HG03469 (cell line): ENCODE results near the gene HDAC4.

Experiments used
- ATAC-seq: cut with Tn5 transposase; IDR thresholded peaks from one replicate; pipeline ENCODE4 v1.9.1; 2021; ENCODE audit warnings: mild to moderate bottlenecking, moderate library complexity, moderate number of reproducible peaks; ENCODE audit not compliant: unreplicated experiment

Gene HDAC4

GRCh38 chr2:239244625-239245024, 156.2 kb downstream of the HDAC4 start:
- ATAC-seq, result no peak

GRCh38 chr2:239241431-239241960, 159.3 kb downstream of the HDAC4 start:
- no peak for ATAC-seq

GRCh38 chr2:239240414-239240881, 160.4 kb downstream of the HDAC4 start:
- ATAC-seq, result no peak

- no peak for ATAC-seq
Measured at GRCh38 chr2:239239607-239240413, 161.0 kb downstream of the HDAC4 start.

- ATAC-seq, result no peak
Measured at GRCh38 chr2:239238839-239239606, 161.8 kb downstream of the HDAC4 start.

GRCh38 chr2:239238381-239238780, 162.4 kb downstream of the HDAC4 start:
- no peak for ATAC-seq

- ATAC-seq, result no peak
Measured at GRCh38 chr2:239236808-239237205, 164.0 kb downstream of the HDAC4 start.

GRCh38 chr2:239236043-239236807, 164.6 kb downstream of the HDAC4 start:
- ATAC-seq, result no peak

GRCh38 chr2:239235311-239235710, 165.5 kb downstream of the HDAC4 start:
- no peak for ATAC-seq

GRCh38 chr2:239234191-239235175, 166.3 kb downstream of the HDAC4 start:
- no peak for ATAC-seq

- no peak for ATAC-seq
Measured at GRCh38 chr2:239233576-239233975, 167.2 kb downstream of the HDAC4 start.

- no peak for ATAC-seq
Measured at GRCh38 chr2:239232195-239232578, 168.6 kb downstream of the HDAC4 start.

- no peak for ATAC-seq
Measured at GRCh38 chr2:239231231-239232194, 169.3 kb downstream of the HDAC4 start.

- ATAC-seq, result no peak
Measured at GRCh38 chr2:239230318-239231052, 170.3 kb downstream of the HDAC4 start.

GRCh38 chr2:239229545-239230279, 171.1 kb downstream of the HDAC4 start:
- no peak for ATAC-seq

GRCh38 chr2:239227661-239228371, 173.0 kb downstream of the HDAC4 start:
- no peak for ATAC-seq
